GM19035 (cell line): Measurements from ENCODE around the gene SNX20.

ENCODE experiments used
- ATAC-seq: cut with Tn5 transposase; IDR thresholded peaks from one replicate; pipeline ENCODE4 v1.9.1; 2021; ENCODE audit not compliant: unreplicated experiment

Gene SNX20

GRCh38 chr16:50705436-50706110 lies 24.5 kb upstream of the SNX20 start:
- no peak for ATAC-seq

- ATAC-seq = no peak
Observed at GRCh38 chr16:50704245-50704644, 23.1 kb upstream of the SNX20 start.

- ATAC-seq = no peak
Observed at GRCh38 chr16:50702725-50703124, 21.6 kb upstream of the SNX20 start.

- ATAC-seq = no peak
Observed at GRCh38 chr16:50699326-50700159, 18.4 kb upstream of the SNX20 start.

GRCh38 chr16:50697881-50698767 lies 17.0 kb upstream of the SNX20 start:
- ATAC-seq = peak; percentile 53

GRCh38 chr16:50697421-50697715 lies 16.3 kb upstream of the SNX20 start:
- ATAC-seq = no peak

GRCh38 chr16:50696575-50697420 lies 15.7 kb upstream of the SNX20 start:
- peak; percentile 51 for ATAC-seq

- no peak for ATAC-seq
Observed at GRCh38 chr16:50696126-50696525, 15.0 kb upstream of the SNX20 start.

- no peak for ATAC-seq
Observed at GRCh38 chr16:50695017-50696000, 14.2 kb upstream of the SNX20 start.

GRCh38 chr16:50694206-50694605 lies 13.1 kb upstream of the SNX20 start:
- no peak for ATAC-seq

GRCh38 chr16:50692999-50693781 lies 12.1 kb upstream of the SNX20 start, which contains the start of gene NOD2:
NOD2 (plus strand) TSS chr16:50693606; CDS start chr16:50699496, 5,890 bp downstream.
- ATAC-seq = no peak

GRCh38 chr16:50692644-50692998 lies 11.5 kb upstream of the SNX20 start:
- ATAC-seq = no peak

- no peak for ATAC-seq
Observed at GRCh38 chr16:50690177-50690576, 9.1 kb upstream of the SNX20 start.

- ATAC-seq = no peak
Observed at GRCh38 chr16:50688867-50689266, 7.8 kb upstream of the SNX20 start.

- no peak for ATAC-seq
Observed at GRCh38 chr16:50688083-50688482, 7.0 kb upstream of the SNX20 start.

GRCh38 chr16:50685462-50686063 lies 4.5 kb upstream of the SNX20 start:
- no peak for ATAC-seq

- no peak for ATAC-seq
Observed at GRCh38 chr16:50684823-50685461, 3.8 kb upstream of the SNX20 start.
